DMS153 (cell line): ENCODE data around the gene SPRY4.
"Not testable (repeated sequence)": the region's sequence is repeated elsewhere in the genome, so short reads cannot be mapped to it uniquely, and the experiment has no call there.

Experiments
- DNase-seq: peaks from one replicate; lab custom pipeline; 2025; lab: John Stamatoyannopoulos, UW

The SPRY4 gene

GRCh38 chr5:142292808-142293207, 32.0 kb downstream of the SPRY4 start:
- DNase-seq: no peak

- DNase-seq: no peak
These were observed 32.6 kb downstream of the SPRY4 start for GRCh38 chr5:142292249-142292648.

GRCh38 chr5:142290577-142291299, 34.1 kb downstream of the SPRY4 start:
- DNase-seq: peak; percentile 77

- no peak for DNase-seq
These were observed 34.9 kb downstream of the SPRY4 start for GRCh38 chr5:142289708-142290576.

- no peak for DNase-seq
These were observed 36.9 kb downstream of the SPRY4 start for GRCh38 chr5:142287973-142288313.

GRCh38 chr5:142287096-142287972, 37.5 kb downstream of the SPRY4 start:
- DNase-seq: no peak

- DNase-seq: no peak
These were observed 38.7 kb downstream of the SPRY4 start for GRCh38 chr5:142286111-142286510.

- DNase-seq: peak; percentile 64
These were observed 41.5 kb downstream of the SPRY4 start for GRCh38 chr5:142283304-142283703.

- no peak for DNase-seq
These were observed 42.9 kb downstream of the SPRY4 start for GRCh38 chr5:142281966-142282365.

- DNase-seq: no peak
These were observed 43.8 kb downstream of the SPRY4 start for GRCh38 chr5:142281008-142281367.

GRCh38 chr5:142280066-142281007, 44.5 kb downstream of the SPRY4 start:
- no peak for DNase-seq

GRCh38 chr5:142278627-142279026, 46.2 kb downstream of the SPRY4 start:
- DNase-seq: no peak

- no peak for DNase-seq
These were observed 47.0 kb downstream of the SPRY4 start for GRCh38 chr5:142277796-142278195.

GRCh38 chr5:142276517-142276916, 48.3 kb downstream of the SPRY4 start:
- no peak for DNase-seq

GRCh38 chr5:142275496-142275895, 49.3 kb downstream of the SPRY4 start:
- no peak for DNase-seq

- not testable (repeated sequence) for DNase-seq
These were observed 52.2 kb downstream of the SPRY4 start for GRCh38 chr5:142272596-142272995.

- DNase-seq: not testable (repeated sequence)
These were observed 60.7 kb downstream of the SPRY4 start for GRCh38 chr5:142264084-142264483.

GRCh38 chr5:142263346-142263745, 61.5 kb downstream of the SPRY4 start:
- no peak for DNase-seq

- DNase-seq: no peak
These were observed 62.1 kb downstream of the SPRY4 start for GRCh38 chr5:142262683-142263082.
